NOMO-1 (cell line): ENCODE measurements around the gene RPN2.
A peak's percentile ranks its signal among the peaks of the same experiment; 100 is the strongest.

Experiments
- DNase-seq, 2 experiments: peaks; one replicate each; lab custom pipeline; 2025; ENCODE audit not compliant: unreplicated experiment in 2 of 2; lab: John Stamatoyannopoulos, UW

RPN2 gene

DNA sequence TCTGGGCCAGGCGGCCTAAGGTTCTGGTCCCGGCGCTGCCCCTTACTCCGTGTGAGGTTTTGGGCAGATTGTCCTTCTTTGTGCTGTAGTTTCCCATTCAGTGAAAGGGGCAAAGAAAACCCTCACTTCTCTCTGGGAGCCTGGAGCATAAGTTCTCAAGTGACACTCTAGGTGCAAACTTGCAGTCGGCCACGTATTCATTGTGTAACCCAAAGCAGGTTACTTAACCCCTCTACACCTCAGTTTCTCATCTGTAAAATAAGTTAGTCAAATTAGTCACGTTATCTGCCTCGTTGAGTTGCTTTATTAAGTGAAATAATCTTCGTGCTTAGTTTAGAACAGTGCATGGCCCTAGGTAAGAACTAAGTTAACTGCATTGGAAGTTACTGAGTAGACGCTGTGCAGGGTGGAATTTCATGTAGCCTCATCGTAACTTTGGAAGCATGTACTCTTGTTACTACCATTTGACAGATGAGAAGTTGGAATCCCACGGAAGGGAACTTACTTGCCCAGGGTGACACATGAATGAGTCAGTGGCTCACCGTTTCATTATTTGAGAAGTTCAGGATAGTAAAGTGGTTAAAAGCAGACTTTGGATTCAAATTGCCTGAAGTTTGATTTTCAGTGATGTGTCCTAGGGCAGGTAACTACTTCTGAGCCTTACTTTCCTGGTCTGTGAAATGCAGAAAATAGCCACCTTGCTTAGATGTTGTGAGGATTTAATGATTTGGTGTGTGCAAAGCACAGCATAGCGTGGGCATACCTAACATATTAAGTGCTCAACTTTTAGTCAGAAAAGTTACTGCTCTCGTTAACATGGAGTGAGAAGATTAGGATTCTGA, 774 bp downstream of the RPN2 start:
- DNase-seq: peak; percentile 15 to 44

DNA sequence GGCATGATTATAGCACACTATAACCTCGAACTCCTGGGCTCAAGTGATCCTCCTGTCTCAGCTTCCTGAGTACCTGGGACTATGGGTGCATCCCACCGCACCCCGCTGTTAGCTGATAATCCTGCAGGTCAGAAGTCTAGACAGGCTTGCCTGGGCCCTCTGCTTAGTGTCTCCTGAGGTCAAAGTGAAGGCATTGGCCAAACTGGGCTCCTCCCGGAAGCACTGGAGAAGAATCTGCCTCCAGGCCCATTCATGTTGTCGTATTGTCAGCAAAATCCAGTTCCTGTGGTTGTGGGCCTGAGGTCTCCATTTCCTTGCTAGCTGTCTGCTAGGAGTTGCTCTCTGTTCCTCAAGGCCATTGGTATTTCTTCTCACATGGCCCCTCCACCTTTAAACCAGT, 6.6 kb downstream of the RPN2 start:
- no peak for DNase-seq

DNA sequence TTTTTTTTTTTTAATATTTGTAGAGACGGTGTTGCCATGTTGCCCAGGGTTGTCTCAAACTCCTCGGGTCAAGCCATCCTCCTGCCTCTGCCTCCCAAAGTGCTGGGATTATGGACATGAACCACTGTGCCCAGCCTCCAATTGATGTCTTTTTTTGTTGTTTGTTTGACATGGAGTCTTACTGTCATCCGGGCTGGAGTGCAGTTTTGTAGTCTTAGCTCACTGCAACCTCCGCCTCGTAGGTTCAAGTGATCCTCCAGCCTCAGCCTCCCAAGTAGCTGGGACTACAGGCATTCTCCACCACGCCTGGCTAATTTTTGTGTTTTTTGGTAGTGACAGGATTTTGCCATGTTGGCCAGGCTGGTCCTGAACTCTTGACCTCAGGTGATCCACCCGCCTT, 9.7 kb downstream of the RPN2 start:
- no peak for DNase-seq

DNA sequence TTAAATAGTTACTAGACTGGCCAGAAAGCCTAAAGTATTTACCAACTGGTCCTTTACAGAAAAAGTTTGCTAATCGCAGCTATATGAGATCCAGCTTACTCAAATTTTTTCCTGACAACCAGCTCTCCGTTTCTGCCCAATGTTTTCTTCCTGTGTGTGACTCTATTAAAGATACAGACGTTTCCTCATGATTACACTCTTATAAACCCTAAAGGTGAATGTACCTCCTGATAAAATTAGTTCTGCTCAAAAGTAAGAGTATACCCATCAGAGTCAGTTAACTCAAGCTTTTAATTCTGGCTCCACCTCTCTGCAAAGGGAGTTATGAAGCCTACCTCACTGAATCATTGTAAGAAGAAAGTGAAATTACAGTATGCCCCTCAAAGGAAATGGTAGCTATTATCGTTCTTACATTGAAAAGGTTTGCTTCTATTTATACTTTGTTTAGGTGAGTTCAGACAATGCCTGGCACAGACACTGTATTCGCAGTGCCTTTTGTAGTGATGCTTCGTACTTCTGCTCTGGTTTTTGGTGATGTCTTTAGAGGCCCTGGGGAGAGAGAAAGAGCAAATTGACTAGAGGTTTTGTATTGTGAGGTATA, 10.4 kb downstream of the RPN2 start:
- no peak for DNase-seq

DNA sequence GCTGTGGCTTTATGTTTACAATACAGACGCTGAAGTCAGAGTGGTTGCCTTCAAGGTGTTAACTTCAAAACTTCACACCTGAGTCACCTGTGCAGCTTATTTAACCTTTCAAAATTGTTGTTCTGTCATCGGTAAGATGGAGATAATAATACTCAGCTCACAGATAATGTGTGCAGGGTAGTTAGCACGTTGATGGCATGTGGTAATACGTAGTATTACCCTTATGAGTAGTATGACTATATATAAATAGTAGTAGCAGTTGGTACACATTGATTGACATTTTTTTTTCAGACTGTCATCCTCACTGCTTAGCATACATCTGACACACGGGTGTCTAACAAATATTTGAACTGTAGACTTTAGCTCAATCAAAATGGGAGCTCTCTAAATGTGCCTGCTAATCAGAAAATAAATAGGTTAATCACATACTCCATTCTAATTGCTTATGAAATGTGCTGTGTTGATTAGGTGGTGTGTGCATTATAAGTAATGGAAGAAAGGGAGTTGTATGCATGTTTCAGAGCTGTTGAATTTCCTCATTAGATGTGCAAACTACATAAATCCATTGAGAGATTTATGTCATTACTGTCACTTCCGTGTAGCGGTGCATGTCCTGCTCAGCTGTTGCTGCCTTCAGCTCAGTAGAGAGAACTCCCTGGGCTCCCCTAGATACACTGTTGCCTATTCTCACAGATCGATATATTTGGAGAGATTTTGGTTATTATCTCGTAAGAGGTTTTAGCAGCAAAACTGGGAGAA, 11.4 kb downstream of the RPN2 start:
- no peak for DNase-seq

DNA sequence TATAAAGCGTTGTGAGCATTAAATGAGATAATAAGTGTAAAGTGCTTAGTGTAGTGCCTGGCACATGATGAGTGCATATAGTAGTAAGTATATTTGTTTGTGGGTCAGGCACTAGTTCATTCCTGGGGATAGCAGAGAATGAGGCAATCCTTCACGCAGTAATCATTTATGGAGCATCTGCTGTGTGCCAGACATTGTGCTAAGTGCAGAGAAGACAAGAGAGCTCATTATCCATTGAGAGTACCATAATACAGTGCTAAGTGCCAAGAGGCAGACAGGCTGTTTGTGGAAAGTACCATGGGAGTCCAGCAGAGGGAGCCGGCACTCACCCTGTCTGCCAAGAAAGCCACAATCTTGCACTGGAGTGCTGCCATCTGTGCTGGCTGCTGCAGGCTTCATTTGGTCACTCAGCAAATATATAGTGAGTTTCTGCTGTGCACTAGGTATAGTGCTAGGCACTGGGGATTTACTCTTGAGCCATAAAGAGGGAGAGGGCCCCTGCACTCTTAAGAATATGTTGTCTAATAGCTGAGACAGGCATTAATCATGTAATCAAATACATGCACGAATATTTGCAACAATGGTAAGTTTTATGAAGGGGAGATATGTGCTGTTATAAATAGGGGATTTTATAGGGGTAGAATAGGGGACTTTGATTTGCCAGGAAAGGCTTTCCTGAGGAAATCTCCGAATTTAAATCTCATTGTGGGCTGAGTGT, 13.2 kb downstream of the RPN2 start:
- DNase-seq: peak; percentile 35 to 62

DNA sequence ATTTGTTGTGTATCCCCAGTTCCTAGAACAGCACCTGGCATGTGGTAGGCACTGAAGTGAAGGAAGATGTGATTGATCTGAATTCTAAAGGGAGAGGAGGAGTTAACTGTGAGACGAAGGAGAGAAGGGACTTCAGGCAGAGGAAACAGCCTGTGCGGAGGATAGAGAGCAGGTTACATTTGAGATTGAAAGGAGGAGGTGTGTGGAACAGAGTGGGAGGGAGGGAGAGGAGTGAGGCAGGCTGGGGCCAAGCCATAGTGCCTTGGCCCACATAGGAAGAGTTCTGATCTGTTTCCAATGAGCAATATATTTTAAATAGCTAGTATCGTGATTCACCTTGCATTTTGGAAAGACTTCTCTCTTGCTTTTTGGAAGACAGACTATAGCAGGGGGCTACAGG, 14.1 kb downstream of the RPN2 start:
- DNase-seq: no peak

DNA sequence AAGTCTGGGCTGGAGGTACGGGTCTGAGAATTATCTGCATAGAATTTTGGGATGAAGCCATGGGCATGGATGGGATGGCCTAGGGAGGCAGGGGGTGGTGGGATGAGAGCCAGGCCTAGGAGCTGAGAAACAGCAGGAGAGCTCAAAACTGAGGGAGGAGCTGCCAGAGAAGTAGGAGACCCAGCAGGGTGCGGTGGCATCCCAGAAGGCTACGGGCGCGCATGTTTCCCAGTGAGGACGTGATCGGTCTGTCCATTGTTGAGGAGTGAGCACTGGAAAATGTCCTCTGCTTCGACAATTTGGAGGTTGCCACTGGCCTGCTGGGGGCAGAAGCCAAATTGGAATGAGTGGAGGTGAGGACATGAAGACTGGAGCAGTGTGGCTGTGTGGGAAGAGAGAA, 14.7 kb downstream of the RPN2 start:
- no peak for DNase-seq

DNA sequence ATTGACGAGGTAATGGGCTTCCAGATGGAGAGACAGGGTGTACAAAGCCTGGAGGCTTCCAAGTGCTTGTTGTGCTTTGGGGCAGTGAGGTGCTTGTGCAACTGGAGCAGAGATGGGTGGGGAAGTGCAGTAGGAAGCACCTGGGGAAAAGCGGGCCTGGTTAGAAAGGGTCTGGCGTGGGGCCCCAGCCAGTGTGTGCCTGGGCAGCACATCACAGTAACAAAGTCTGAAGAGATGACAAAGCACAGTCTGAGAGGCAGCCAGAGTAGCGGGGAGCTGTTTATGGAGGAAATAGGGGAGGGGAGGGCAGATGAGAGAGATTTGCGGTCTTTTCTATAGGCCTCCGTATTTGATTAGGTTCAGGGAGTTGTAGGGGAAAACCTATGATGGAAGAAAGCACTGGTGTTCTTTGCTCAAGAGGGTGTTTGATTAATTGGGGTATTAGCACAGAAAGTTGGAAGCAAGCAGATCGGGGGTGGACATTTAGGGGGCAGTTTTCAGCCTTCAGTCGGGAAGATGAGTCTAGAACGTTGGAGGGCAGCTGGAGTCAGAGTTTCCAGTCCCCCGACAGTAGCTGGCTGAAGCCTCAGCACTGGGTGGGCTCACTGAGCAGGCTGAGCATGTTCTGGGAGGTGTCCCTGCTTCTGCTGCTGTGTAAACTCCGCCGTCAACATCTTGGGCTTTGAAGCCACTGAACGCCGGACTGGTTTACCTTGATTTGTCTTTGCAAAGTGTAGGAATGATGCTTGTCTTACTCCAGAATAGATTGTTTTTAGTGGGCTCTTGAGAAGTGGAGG, 15.7 kb downstream of the RPN2 start:
- DNase-seq: no peak

DNA sequence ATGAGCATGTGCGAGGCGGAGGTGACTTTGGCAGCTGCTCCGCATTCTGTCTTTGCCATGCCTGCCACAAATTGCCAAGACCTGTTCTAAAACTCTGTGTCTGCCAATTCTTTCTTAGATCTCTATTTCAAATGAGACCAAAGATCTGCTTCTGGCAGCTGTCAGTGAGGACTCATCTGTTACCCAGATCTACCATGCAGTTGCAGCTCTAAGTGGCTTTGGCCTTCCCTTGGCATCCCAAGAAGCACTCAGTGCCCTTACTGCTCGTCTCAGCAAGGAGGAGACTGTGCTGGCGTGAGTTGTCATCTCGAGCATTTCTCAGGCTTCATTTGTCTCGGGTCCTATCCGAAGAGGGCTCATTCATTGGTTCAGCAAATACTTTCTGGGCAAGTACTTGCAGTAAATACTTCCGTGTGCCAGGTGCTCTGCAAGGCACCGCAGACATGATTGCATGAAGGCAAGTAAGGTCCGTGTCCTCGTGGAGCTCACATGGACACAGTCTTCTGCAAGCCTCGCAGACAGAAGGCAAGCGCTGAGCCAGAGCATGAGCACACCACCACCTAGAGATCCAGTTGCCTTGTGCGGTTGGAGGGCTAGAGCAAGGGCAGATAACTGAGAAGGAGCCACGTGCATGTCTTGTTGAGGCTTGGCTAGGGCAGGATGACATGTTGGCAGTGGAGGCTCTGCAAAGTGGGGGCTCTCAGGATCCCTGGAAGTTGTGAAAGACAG, 20.0 kb downstream of the RPN2 start:
- no peak for DNase-seq

DNA sequence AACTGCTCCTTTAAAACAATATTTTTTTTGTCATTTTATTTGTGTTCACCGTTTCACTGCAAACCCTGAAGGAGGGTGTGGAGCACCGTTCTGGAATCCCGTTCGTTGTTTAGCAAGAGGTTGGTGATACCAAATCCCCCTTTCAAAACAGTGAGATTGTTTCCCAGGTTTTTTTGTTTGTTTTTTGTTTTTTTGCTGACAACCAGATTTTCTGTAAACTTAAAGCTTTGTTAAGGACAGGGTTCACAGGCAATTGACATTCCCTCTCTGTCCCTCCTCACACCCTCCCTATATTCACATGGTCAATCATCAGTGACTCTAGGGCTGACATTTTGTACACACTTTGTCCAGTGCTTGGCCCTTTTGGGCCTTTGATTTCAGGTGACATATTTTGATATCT, 21.2 kb downstream of the RPN2 start:
- DNase-seq: no peak

DNA sequence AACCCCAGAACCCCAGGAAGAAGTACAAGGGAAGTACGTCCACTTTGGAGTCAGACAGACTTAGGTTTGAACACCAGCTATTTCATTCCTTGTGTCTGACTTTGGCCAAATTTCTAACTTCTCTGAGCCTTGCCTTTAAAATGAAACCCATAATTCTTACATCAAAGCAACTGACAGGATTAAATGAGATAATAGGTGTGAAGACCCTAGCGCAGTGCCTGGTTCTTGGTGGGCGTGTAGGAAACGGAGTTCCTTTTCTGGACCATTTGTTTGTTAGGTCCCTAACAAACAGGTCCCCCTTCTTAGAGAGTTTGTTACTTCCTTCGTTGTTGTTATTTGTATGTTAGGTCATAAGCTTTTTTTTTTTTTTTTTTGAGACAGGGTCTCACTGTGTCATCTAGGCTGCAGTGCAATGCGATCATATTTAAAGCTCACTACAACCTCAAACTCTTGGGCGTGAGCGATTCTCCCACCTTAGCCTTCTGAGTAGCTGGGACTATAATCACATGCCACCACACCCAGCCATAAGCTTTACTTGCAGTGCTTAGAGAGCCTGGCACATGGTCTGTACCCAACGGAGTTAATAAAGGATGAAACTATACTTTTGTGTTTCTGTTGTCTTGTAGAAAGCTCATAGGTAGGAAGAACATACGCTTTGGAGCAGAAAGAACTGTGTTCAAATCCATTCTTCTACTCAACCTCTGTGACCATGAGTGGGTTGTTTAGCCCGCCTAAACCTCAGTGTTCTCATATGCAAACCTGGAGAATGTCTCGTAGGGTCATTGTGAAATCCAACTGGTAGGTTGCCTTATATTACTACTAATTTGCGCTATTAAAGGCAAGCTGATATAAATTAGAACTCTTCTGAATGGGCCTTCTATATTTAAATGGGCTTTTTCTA, 22.0 kb downstream of the RPN2 start:
- DNase-seq: no peak

DNA sequence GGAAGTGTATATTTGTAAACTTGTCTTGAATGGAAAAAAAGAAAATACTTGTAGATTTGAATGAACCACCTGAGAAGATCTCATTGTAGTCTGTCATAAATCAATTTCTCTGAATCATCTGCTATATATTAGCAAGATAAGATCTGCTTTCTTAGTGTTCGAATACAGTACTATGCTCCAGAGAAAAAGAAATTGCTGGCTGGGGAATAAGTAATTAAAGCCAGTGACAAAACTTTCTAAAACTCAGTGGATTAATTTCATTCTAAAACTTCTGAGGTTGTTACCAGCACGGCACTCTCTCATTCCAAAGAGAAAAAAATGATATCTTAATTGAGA, 22.7 kb downstream of the RPN2 start:
- no peak for DNase-seq

DNA sequence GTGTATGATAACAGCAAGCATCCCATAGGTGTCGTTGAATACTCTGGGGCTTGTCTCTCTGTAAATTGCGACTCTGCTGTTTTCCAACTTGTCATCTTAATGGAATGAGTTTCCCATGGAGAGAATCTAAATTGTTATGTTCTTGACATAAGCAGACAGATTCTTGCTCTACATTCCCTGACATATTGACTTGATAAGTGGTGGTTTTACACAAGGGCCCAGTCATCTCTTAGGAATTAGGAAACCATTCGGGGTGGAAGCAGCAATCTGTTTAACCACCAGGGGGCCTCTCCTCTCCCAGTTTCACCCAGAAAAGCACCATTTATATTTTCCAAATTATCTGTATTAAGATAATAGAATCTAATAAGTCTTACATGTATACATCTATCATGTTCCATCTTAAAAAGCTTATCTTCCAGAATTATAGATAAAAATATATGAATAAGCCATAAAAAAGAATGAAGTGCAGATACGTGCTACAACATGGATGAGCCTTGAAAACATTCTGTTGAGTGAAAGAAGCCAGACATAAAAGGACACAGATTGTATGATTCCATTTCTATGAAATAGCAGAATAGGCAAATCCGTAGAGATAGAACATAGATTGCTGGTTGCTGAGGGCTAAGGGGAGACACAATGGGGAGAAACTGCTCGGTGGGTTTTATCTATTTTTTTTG, 23.3 kb downstream of the RPN2 start:
- peak in 1 of 2 experiments; percentile 5 for DNase-seq

DNA sequence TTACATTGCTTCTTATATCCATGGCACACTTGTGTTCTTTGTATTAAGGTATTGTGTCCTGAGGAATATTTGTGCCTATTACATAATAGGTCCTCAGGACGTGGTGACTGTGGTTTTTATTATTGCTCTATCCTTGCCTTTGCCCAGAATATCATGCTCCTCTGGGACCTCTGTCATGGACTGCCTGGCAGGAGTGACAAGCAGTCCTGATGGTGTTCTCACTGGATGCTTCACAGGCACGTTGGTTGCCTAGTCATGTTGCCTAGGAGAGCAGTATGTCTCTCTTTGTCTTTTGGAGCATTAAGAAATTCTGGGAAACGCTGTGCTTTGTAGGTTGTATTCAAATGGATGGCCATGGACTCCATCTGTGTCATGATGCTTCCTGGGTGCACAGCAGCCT, 24.9 kb downstream of the RPN2 start:
- DNase-seq: no peak

DNA sequence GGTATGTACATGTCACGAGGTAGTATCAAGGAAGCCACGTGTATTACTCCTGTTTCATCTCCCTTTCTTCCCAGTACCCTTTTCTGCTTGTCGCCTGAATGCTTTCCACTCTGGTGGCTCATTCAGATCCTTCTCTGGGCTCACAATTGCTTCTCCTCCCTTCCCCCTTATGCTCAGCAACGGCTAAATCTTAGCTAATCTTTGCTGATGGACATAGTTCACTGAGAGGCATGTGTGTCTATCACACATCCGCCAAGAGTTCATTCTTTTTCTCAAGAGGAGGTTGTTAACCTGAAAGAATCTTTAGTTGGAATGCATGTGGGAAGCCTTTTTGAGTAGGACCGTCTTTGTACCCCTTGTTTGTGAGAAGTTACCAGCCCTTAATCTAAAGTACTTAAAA, 26.0 kb downstream of the RPN2 start:
- DNase-seq: no peak

DNA sequence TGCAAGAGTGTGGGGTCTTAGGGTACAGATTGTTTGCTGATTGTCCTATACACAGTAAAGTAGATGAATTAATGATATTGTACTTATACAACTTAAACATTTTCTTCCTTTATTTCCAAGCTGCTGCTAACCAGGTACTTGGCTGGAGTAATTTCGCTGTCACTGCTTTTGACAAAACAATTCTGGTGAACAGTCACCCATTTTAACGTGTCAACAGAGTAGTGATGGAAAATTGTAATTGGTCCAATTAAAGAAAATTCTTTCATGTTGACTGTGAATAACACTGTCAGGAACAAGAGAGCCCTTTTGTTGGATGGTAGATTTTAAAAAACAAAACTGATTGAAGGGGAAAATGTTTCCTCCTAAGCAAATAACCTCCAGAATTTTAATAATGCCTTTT, 26.7 kb downstream of the RPN2 start:
- DNase-seq: no peak

DNA sequence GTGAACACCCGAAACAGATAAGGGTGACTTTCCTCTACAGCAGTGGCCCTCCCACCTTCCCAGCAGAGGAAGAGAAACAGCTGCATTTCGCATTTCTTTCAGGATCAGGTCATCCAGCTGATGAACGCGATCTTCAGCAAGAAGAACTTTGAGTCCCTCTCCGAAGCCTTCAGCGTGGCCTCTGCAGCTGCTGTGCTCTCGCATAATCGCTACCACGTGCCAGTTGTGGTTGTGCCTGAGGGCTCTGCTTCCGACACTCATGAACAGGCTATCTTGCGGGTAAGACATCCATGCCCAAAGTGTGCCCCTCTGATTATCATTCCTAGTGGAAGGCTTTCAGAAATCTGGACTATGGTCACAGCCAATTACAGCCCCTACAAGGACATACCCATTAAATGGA, 28.0 kb downstream of the RPN2 start:
- no peak for DNase-seq
